GM19238 (cell line): ENCODE data around the gene NCOA5.
"Not testable (repeated sequence)": the region's sequence is repeated elsewhere in the genome, so short reads cannot be mapped to it uniquely, and the experiment has no call there.

Source experiments
- DNase-seq: peaks from one replicate; pipeline ENCODE4 v3.0.0; 2011; ENCODE audit warnings: low spot score; ENCODE audit not compliant: insufficient read length

NCOA5 gene

DNA sequence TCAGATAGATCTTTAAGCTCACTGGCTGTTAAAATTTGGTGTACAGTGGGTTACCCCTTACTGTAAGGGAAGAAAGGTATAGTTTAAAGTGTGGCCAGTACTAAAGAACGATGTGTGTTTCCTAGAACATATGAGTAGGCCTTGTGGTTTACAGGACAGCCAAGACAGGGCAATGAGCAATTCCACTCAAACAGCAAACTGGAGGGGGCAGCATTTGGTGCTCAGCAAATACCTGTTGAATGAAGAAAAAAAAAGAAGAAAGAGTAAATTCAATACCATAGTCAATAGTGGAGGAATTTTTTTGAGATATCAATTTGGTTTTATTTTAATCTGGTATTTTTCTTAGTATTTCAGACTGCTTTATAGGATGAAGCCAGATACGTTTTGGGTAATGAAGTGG lies 3.8 kb upstream of the NCOA5 start:
- no peak for DNase-seq

DNA sequence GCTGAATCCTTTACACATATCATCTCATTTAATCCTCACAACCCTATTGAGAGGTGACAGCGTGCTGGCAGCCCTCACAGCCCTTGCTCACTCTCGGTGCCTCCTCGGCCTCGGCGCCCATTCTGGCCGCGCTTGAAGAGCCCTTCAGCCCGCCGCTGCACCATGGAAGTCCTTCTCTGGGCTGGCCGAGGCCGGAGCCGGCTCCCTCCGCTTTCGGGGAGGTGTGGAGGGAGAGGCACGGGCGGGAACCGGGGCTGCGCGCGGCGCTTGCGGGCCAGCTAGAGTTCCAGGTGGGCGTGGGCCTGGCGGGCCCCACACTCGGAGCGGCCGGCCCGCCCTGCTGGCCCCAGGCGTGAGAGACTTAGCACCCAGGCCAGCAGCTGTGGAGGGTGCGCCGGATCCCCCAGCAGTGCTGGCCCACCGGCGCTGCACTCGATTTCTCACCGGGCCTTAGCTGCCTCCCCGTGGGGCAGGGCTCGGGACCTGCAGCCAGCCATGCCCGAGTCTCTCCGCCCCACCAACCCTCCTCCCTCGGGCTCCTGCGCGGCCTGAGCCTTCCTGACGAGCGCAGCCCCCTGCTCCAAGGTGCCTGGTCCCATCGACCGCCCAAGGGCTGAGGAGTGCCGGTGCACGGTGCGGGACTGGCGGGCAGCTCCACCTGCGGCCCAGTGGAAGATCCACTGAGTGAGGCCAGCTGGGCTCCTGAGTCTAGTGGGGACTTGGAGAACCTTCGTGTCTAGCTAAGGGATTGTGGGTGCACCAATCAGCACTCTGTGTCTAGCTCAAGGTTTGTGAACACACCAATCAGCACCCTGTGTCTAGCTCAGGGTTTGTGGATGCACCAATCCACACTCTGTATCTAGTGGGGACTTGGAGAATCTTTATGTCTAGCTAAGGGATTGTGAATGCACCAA lies 2.1 kb upstream of the NCOA5 start:
- DNase-seq: not testable (repeated sequence)

DNA sequence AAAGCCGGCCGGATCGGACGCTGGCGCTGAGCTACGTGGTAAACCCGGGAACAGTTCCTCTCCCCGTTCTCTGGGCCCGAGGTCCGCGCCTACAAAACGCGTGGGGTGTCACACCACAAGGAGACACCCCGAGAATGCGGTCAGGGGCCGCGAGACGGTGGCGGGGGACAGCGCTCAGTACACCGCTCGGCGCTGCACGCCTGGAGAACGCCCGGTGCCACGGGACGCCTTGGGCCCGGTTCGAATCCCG lies 670 bp downstream of the NCOA5 start:
- DNase-seq: no peak

DNA sequence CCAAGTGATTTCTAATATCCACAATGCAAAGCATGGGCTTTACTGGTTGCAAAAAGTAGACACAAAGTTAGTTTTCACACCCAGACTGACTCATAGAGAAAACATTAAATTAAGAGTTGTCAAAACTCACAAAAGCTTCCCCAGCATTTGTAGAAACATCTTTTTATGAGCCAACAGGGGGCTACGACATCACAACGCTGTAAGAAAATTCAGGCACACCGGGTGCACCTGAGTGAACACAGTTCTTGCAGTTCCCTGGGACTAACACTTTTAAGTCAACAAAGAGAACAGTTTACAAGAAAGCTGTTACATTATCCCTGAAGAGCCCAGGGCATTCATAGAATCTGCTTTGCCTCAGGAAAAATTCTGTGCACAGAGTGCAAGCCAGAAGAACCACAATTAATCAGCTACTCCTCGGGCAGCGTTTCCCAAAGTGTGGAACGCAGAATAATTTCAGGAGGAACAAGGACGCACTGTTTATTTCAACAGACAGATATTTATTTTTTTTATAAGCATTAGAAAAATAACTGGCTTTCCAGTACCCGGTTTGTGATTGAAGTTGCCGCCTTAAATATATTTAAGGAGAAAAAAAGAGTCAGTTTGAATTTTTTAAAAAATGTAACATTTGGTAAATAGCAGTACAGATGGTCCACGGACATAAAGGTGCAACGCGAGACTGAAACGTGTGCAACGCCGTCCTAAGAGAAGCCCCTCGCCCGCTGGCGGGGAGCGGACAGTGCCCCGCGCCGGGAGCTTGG lies 1.2 kb downstream of the NCOA5 start:
- DNase-seq: no peak

DNA sequence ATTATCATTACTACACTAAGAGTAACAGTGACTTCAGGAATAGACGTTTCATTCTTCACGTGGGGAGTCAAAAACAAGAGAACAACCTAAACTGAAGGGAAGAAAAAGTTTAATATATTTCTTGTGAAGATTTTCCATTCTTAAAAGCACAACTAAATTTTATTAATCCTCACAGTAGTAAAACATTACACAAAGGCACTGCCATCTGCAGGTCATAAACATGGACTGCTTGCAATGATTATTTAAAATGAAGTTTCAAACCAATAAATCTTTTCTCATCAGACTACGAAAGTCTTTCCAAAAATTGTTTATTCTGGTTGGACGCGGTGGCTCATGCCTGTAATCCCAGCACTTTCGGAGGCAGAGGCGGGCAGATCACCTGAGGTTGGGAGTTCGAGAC lies 2.6 kb downstream of the NCOA5 start:
- DNase-seq: no peak

DNA sequence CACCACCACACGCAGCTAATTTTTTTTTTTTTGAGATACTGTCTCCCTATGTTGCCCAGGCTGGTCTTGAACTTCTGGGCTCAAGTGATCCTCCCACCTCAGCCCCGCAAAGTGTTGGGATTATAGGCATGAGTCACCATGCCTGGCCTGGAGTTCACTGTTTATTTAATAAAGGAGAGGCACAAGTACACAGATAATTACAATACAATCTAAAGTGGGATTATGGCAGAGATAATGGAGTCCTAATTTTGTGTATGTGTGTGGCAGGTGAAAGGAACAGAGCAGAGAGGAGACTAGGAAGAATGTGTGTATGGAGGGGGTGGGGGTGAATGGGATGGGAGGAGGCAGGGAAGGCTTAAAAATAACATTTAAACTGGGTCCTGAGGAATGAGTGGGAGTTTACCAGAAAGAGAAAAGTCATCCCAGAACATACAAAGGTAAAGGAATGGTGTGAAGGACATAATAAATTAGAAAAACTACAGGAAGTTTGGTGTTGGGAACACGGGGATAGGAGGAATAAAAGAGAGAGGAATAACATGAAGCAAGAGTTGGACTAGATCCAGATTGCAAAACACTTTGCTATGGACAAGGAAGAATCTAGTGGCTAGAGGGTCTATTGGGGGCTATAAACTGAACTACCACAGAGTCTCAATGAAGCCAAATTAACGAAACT lies 4.4 kb downstream of the NCOA5 start:
- no peak for DNase-seq

DNA sequence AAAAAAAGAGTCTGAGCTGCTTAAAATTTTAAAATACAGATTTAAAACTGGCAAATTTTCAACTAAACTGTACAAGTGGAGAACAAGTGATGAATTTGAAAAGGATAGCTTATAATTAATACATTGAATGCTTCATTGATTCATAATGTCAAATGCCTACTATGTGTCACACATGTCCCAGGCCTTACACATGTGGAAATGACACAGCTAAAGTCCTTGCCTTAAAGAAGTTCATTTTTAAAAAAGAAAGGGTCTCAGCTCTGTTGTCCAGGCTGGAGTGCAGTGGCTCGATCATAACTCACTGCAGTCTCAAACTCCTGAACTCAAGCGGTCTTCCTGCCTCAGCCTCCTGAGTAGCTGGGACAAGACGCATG lies 5.0 kb downstream of the NCOA5 start:
- DNase-seq: no peak

DNA sequence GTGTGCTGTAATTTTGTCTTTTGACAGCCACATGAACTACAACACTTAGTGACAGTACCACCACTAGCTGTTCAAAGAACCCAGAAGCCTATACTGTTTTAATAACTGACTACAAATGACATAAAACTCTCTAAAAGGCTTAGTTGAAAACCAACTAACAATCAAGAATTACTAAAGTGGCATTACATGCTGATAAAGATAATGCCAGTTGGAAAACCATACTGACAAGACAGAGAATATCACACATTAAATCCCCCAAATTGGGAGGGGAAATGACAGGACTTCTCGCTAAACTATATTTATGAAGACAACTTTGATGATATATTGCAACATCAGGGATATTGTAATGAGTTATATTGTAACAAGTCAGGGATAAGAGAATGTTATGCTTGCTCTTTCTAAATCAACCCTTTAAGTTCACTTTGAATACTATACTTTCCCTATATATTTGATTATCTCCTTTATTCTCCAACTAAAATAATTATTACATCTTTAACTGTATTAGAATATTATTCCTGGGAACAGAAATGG lies 6.2 kb downstream of the NCOA5 start:
- no peak for DNase-seq

DNA sequence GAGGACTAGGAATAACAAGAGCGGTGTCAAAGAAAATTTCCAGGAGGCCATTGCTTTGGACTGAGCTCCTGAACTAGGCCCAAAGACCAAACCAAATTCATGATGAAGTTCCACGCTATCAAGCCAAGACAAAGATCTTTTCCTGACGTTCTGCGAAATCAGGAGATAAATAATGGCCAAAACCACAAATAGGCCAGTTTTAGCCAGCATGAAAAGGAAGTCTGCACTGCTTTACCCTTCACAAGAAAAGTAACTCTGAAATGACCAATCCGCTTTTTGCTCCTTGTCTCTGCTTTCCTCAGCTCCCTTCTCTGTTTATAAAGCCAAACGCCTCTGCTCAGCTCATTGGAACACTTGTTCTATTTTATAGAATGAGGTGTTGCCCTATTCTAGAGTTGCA lies 6.7 kb downstream of the NCOA5 start:
- no peak for DNase-seq

DNA sequence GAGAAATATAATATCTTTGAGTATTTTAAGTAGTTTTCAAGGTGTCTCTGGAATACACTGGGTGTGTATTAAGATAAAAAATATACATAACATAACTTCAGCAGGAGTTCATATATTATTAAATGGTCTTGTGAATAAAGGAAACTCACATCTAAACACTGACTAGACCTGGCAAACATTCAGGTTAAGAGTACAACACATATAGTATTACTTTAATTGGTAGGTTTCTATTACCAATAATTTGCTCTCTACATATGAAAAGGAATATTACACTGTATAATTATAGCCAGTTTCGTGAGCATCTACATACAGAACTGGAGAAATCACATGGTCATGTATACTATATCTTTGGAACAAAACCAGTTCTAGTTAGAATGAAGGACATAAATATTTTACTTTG lies 8.7 kb downstream of the NCOA5 start:
- DNase-seq: no peak

DNA sequence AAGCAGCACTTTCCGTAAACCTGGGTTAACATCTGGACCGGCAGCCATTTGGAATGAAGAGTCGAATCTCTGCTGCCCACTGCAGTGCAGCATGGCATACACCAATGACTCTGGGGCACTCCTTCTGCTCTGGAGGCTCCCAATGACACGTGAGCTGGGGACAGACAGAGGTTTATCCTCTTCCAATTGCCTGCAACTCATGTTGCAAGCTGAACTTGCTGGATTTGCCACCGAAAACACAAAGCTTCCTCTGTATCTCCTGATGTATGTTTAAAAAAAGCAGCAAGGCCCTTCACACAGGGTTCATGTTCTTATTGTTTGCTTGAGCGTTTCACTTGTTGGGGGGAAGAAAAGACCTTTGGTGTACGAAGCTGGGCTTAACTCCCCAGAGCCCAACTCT lies 10.8 kb downstream of the NCOA5 start:
- DNase-seq: no peak

DNA sequence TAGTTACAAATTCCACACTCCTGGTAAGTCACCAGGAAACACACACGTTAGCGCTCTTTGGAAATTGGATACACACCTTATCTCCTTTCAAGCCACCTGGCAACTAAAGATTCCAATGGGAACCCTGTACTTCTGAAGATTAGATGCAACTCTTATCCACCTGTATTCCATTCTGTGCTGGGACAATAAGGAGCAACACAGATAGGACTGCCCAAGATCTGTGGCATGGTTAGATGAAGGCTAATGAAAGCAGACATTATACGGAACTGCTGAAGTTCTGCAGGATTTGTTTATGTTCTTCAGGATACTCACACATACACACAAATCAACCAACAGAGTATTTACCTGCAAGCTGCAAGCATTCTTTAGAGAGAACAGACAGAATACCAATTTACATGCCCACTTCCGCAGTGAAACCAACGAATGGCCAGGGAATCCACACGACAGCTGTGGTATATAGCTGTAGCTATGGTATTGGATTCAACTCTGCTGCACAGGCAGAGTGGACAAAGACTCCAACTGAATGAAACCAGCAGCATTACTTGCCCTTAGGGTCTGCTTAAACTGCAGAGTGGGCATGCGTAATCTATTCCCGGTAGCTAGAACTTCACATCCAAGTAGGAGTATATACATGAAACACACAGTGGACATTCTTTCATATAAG lies 12.0 kb downstream of the NCOA5 start:
- no peak for DNase-seq

DNA sequence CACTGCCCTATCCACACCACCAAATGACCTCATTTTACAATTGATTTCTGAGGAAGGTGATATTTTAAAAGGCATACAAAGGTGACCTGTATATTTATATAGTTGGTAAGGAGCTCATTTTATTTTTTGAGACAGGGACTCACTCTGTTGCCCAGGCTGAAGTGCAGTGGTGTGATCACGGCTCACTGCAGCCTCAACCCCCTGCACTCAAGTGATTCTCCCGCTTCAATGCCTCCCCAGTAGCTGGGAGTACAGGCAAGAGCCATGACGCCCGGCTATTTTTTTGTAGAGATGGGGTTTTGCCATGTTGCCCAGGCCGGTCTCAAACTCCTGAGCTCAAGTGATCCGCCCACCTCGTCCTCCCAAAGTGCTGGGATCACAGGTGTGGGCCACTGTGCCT lies 13.0 kb downstream of the NCOA5 start:
- no peak for DNase-seq

DNA sequence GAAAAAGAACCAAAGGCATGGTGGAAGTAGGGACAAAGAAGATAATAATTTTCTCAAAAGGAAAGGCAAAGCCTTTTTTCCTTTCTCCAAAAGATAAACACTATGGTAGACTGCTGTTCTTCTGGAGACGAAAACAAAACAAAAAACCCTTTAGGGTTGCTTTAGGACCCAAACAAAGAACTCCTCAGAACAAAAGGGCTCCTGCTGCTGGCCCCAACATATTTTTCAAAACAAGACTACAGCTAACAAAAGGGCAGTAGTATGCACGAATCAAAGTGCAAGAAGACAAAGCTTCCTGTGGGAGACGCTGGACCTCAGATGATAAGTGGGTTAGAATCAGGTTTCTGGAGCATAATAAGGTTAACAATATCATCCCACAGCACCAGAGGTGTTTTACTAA lies 15.8 kb downstream of the NCOA5 start:
- no peak for DNase-seq

DNA sequence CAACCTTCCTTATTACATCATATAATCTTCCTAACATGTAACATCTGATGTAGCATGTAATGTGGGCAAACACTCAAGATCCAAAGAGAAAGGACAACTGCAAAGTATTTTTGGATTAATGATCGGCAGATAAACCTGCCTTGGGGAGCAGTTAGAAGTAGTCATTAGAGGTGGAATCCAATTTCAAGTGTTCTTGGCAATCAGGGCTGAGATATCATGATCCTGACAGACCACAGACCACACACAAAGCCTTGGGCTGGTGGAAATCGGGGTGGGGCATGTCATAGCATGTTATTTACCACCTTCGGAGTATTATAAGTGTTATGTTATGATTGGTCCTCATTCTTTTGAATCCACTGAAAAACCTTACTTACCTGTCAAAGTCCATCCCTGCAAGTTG lies 16.3 kb downstream of the NCOA5 start:
- no peak for DNase-seq

DNA sequence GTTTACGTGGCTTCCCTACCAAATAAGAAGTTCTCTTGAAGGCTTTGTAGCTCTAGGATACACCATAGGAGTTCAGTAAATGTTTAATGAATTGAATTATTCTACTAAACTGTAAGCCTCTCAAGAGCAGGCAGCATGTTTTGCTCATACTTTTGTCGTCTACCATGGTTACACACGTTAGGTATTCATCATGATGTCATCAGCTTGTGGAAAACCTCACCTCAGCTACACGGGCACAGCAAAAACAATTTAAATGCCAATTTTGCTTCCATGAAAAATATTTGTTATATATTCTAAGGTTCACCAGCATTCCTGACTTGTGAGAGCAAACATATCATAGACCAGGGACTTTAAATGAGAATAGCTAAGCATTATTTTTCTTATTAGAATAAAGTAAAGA lies 16.7 kb downstream of the NCOA5 start:
- no peak for DNase-seq

DNA sequence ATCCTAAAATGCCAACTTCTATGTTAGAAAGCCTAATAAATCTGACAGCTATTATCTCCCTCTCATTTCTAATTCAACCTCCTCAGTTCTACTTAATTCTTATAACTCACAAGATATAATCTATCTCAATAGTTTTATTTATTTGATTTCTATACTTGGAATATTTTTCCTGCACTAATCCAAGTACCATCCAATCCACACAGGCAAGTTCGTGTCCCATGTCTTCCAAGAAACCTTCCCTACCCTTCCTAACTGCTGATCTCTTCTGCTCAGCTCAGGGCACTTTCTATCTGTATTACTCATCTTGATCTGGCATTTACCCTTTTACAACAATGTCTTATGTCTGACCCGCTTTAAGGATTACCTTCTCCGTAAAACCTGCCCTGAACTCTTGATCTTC lies 18.2 kb downstream of the NCOA5 start:
- DNase-seq: no peak

DNA sequence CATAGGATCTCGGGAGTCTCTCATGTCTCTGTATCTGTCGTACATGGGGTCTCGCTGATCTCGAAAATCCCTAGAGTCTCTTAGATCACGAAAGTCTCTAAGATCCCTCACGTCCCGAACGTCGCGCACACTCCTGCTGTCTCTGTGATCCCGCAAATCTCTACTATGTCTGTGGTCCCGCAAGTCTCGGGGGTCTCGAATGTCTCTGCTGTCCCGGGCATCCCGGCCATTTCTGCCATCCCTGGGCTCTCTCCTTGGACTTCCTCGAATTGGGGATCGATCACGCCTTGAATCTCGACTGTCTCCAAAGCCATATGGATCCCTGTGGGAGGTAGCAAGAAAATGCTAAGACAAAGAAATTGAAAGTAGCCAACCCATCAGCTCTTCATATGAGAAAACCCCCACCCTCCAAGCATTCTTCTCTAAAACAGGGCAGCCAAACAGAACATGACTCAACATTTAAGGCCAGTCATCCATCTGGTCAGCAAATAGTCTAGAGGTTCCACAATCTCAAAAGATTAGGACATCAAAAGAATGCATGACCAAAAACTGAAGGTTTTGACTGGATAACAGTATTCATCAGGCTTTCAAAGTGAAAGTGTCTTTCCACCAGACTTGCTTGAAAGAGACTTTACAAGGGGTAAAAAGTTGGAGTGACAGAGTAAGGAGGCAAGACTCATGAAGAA lies 19.4 kb downstream of the NCOA5 start:
- no peak for DNase-seq

DNA sequence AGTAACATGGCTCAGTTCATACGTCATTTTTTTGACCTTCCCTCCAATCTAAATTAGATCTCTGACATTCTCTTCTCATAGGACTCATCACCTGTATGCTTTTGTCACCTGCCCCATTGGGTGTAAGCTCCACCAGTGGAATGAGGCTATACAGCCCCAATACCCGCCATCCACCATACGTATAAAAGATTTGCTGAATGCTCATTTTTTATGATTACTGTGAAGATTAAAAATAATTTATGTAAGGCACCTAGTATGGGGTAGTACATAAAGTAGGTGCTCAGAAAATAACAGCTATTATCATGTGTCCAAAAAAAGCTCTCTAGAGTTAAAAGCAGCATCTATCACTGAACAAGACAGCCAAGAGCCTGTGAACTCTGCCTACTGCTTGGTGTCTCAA lies 24.1 kb downstream of the NCOA5 start:
- DNase-seq: no peak

DNA sequence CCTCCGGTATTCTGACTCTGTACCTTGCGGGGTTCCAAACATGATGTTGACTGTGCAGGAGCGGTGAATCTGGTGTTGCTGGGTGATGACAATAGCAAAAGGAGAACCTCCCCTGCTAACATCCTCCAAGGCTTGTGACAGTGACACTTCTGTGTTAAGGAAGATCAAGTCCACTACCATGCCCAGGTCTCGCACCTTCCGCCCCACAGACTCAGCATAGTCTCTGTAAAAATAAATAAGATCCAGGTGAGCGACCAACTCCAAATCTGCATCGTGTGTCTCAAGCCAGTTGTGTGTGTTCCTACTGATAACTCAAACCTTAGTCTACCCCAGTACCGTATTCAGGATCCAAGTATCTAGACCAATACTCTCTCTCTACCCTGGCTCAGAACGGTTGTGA lies 24.8 kb downstream of the NCOA5 start:
- no peak for DNase-seq

DNA sequence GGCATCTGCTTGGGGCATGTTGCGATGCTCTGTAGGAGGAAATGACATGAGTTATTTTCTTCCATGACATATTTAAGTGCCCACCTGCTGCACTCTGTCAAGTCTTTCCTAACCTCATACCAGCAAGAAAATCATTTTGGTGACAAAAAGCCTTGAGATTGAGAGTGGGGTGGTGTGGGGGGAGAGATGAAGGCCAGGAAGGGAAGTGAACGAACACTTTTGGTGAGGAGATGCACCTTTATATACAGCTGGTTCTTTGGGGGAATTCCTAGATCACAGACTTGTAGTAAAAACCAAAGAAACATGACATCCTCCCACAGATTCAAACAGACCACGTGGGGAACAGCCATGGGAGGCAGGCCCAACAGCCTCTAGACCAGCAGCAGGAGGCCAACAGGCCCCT lies 26.1 kb downstream of the NCOA5 start:
- no peak for DNase-seq
